Tibial artery (tissue), 4 donors: Measurements from ENCODE around the gene ATRNL1.

Experiments
- DNase-seq, 2 donors: peaks; one replicate each; pipeline ENCODE4 v3.0.0-alpha.2; 2019
- H3K27ac ChIP-seq, 2 donors: fragments of 200-600 bp; sonication (generic) in 1 of 2; 1 replicate in 1 of 2; 2 replicates in 1 of 2; pipeline ENCODE4 v1.5.1; 2018 to 2019; ENCODE audit warnings: mild to moderate bottlenecking in 1 of 2
- H3K27me3 ChIP-seq, 2 donors: fragments of 200-600 bp; sonication (generic) in 1 of 2; one replicate each; pipeline versions ENCODE4 v1.5.1 to v1.6.0; 2016 to 2019
- H3K36me3 ChIP-seq, 3 donors: fragments of 200-600 bp; sonication (generic) in 2 of 3; one replicate each; pipeline ENCODE4 v1.5.1; 2016 to 2019; ENCODE audit warnings: mild to moderate bottlenecking in 2 of 3
- H3K4me1 ChIP-seq, 4 donors: fragments of 200-600 bp; sonication (generic) in 2 of 4; 1 replicate in 3 of 4; 2 replicates in 1 of 4; pipeline ENCODE4 v1.5.1; 2016 to 2019
- H3K4me3 ChIP-seq, 2 donors: fragments of 200-600 bp; sonication (generic) in 1 of 2; 1 replicate in 1 of 2; 2 replicates in 1 of 2; pipeline ENCODE4 v1.5.1; 2018 to 2019; ENCODE audit warnings: mild to moderate bottlenecking in 2 of 2
- H3K9me3 ChIP-seq, 3 donors: fragments of 200-600 bp; sonication (generic) in 1 of 3; one replicate each; pipeline ENCODE4 v1.5.1; 2016 to 2019
- intact Hi-C: fragments of 100-400 bp; cut with DNase I; formaldehyde crosslinking; loops from one replicate; pipeline ENCODE4 v1.15.0; 2023; ENCODE audit warnings: low total_unique reads
- TF ChIP-seq, protein P1 (sequence below), 2 experiments: fragments of 200-600 bp in 1 of 2; fragments of 450-650 bp in 1 of 2; IDR thresholded peaks; one replicate each; pipeline ENCODE4 v1.5.1; 2017 to 2019; ENCODE audit warnings: antibody characterized with exemption in 2 of 2, mild to moderate bottlenecking in 1 of 2, moderate library complexity in 1 of 2

Gene ATRNL1

DNA sequence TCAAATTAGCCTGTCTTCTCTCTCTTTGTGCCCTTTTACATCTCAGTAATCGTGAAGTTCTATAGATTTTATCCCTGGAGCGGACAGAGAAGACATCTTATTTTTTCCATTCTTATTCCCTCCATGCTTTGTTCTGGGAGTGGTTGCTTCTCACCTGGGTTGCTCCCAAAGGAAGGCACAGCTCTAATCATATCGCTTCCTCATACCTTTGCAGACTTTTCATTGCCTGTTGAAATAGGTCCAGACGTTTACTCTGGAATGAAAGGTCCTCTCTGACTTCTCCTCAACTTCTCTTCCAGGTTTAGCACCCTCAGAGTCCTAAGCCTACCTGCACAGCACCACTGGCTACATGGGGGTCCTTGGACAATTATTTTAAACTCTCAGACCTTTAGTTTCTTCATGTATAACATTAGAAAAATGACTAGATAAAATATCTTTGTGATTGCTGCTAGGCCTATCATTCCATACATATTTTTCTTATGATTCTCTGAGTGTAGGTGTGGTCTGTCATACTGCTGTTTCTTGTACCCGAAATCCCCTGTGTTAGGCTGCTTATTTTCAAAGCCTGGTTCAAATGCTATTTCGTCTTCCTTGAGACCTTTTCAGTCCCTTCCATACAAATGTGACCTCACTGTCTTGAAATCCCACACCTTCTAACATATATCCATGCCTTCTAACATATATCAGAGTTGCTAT, 761.7 kb downstream of the ATRNL1 start:
- intact Hi-C loops, result no loop called here
- Histone ChIP-seq H3K4me1 (no peaks in the 10 kb centered on the region), H3K27me3 (no peaks in the 10 kb centered on the region), H3K36me3 (no peaks in the 10 kb centered on the region), H3K27ac (no peak overlapping the region), H3K9me3 (no peaks in the 10 kb centered on the region), H3K4me3 (no peak overlapping the region)
- DNase-seq, result no peak
- TF ChIP-seq, protein P1, sequence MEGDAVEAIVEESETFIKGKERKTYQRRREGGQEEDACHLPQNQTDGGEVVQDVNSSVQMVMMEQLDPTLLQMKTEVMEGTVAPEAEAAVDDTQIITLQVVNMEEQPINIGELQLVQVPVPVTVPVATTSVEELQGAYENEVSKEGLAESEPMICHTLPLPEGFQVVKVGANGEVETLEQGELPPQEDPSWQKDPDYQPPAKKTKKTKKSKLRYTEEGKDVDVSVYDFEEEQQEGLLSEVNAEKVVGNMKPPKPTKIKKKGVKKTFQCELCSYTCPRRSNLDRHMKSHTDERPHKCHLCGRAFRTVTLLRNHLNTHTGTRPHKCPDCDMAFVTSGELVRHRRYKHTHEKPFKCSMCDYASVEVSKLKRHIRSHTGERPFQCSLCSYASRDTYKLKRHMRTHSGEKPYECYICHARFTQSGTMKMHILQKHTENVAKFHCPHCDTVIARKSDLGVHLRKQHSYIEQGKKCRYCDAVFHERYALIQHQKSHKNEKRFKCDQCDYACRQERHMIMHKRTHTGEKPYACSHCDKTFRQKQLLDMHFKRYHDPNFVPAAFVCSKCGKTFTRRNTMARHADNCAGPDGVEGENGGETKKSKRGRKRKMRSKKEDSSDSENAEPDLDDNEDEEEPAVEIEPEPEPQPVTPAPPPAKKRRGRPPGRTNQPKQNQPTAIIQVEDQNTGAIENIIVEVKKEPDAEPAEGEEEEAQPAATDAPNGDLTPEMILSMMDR (IDR thresholded peaks at IDR 0.05), result no peak

DNA sequence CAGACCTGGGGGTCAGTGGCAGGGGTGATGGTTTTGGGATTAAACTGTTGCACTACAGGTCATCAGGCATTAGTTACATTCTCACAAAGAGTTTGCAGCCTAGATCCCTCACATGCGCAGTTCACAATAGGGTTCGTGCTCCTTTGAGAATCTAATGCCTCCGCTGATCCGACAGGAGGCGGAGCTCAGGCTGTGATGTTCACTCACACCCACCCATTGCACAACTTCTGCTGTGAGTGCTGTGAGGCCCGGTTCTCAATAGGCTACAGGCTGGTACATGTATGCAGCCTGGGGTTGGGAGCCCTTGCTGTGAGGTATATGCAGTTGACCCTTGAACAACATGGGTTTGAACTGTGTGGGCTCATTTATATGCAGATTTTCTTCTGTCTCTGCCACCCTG, 763.4 kb downstream of the ATRNL1 start:
- Histone ChIP-seq H3K27me3 (no peaks in the 10 kb centered on the region), H3K4me3 (no peak overlapping the region), H3K27ac (no peak overlapping the region), H3K9me3 (no peaks in the 10 kb centered on the region), H3K36me3 (no peaks in the 10 kb centered on the region), H3K4me1 (no peaks in the 10 kb centered on the region)
- no peak for DNase-seq
- intact Hi-C loops, result no loop called here
- TF ChIP-seq, protein P1 (IDR thresholded peaks at IDR 0.05), result no peak

DNA sequence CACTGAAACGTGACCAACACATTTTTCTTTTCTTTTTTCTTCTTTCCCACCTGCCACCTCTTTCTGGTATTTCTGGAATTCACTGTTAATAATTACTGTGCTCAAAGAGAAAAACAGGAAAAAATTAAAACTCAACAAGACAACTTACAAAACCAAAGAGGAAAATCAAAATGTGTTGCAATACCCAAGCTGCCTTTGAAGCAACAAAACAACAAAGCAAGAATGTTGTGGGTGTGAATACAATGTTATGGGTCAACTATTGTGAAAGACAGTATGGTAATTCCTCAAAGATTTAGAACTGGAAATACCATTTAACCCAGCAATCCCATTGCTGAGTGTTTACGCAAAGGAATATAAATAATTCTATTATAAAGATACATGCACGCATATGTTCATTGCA, 764.7 kb downstream of the ATRNL1 start:
- intact Hi-C loops, result no loop called here

DNA sequence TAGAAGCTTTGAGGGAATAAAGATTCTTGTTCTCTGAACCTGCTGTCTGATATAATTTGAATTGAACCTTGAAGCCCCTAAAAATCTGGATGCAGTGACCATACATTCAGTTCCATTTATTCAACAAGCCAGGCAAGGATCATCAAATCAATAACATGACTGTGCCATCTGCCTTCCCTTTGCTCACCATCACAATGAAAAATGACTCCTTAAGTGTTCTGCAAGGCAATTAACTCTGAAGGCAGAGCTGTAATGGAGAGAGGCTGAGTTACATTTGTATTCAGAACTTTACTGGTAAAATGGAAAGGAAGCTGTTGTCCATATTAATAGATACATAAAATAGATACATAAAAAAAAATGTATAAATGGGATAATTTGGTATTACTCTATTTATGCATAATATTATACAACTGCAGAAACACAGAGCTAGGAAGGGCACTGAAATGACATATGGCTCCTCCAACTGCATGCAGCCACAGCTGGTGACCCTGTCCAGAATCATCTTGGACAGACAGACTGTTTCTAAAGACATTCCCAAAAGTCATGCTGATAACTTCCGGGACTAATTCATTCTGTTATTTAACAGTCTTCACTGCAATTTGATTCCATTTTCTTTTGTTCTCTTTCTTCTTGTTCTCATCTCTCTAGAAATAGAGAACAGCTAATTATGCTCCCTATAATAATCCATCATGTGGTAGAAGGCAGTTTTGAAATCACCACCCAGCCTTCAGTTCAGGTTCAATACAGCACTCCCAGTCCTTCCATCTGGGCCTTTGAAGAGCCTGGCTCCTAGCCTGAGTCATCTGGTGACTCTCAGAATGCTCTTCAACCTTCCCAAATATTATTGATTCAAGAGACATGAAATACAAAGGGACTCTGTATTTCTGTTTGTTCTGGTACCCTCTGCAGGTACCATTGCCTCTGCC, 767.3 kb downstream of the ATRNL1 start:
- TF ChIP-seq, protein P1 (IDR thresholded peaks at IDR 0.05), result no peak
- Histone ChIP-seq H3K4me3 (no peak overlapping the region), H3K27me3 (no peaks in the 10 kb centered on the region), H3K9me3 (no peaks in the 10 kb centered on the region), H3K4me1 (no peaks in the 10 kb centered on the region), H3K27ac (no peak overlapping the region), H3K36me3 (no peaks in the 10 kb centered on the region)
- intact Hi-C loops, result no loop called here
- no peak for DNase-seq

More for the DNA sequence above, 764.7 kb downstream of the ATRNL1 start:
- TF ChIP-seq, protein P1 (IDR thresholded peaks at IDR 0.05), result no peak
- Histone ChIP-seq H3K36me3 (no peaks in the 10 kb centered on the region), H3K4me1 (no peaks in the 10 kb centered on the region), H3K27ac (no peak overlapping the region), H3K27me3 (no peaks in the 10 kb centered on the region), H3K4me3 (no peak overlapping the region), H3K9me3 (no peaks in the 10 kb centered on the region)
- DNase-seq, result no peak

DNA sequence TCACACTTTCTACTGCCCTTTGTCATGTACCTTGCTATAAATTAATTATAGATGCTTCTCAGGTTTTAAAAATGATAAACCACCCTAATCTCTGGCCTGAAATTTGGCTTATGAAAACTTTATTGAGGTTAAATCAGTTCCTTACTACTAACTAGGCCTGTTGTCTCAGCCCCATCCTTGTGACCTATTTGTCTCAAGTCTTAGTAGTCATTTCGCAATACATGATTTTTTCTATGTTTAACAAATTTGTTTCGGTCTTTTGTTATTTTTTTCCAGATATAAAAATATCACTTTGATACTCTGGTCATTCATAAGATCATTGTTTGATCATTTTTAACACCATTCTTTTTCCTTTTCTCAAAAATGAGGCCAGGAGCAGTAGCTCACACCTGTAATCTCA, 768.3 kb downstream of the ATRNL1 start:
- DNase-seq, result no peak
- intact Hi-C loops, result no loop called here
- TF ChIP-seq, protein P1 (IDR thresholded peaks at IDR 0.05), result no peak

More for the DNA sequence above, 768.3 kb downstream of the ATRNL1 start:
- no peak overlapping the region for H3K27ac ChIP-seq
- no peak overlapping the region for H3K4me3 ChIP-seq
- H3K36me3 ChIP-seq, result no peaks in the 10 kb centered on the region
- H3K4me1 ChIP-seq, result no peaks in the 10 kb centered on the region
- no peaks in the 10 kb centered on the region for H3K9me3 ChIP-seq
- no peaks in the 10 kb centered on the region for H3K27me3 ChIP-seq
